ENCODE data around the gene DLG1. TPM values are rescaled to one million over a fixed set of nuclear protein-coding genes. Genes with fewer than 3 reads are reported as not detected.

DLG1 gene
- total and polyA plus RNA-seq, 4 donors: 12.7 to 51.2 (median 22.3) TPM

GRCh38 chr3:197317250-197317963, 19.0 kb upstream of the DLG1 start:
- H3K36me3 ChIP-seq (ENCODE audit: control insufficient read depth in 4 of 4, insufficient read depth in 3 of 4, low read depth in 1 of 4, low read length in 3 of 4): no peaks in the 10 kb centered on the region
- H3K27me3 ChIP-seq (ENCODE audit: control insufficient read depth in 4 of 4, insufficient read depth in 4 of 4, low read length in 3 of 4): peaks cover 0 to 2% (median 0%) of the 10 kb centered on the region in 4 donors
- no peak overlapping the region for H3K9ac ChIP-seq (ENCODE audit: low read depth in 1 of 2, low read length in 2 of 2)
- DNase-seq (ENCODE audit: low spot score): no peak
- 84% methylated on average over 9 of the region's 9 CpGs for WGBS
- TF ChIP-seq RAD21 (IDR thresholded peaks at IDR 0.05) (no peak), HNF4A (conservative IDR thresholded peaks at IDR 0.05) (no peak), SP1 (IDR thresholded peaks at IDR 0.05) (no peak), YY1 (IDR thresholded peaks at IDR 0.05) (no peak), CTCF (IDR thresholded peaks at IDR 0.05; ENCODE audit: low read depth, low read length, missing input control) (no peak), ATF3 (IDR thresholded peaks at IDR 0.05) (no peak), FOXA2 (IDR thresholded peaks at IDR 0.05) (no peak), MAX (IDR thresholded peaks at IDR 0.05) (no peak), REST (IDR thresholded peaks at IDR 0.05) (no peak), ZBTB33 (IDR thresholded peaks at IDR 0.05) (no peak), TAF1 (conservative IDR thresholded peaks at IDR 0.05) (no peak), RXRA (IDR thresholded peaks at IDR 0.05) (no peak), JUND (IDR thresholded peaks at IDR 0.05) (no peak), FOXA1 (IDR thresholded peaks at IDR 0.05) (no peak), GABPA (IDR thresholded peaks at IDR 0.05 in 1 of 2, conservative IDR thresholded peaks at IDR 0.05 in 1 of 2) (no peak), NR2F2 (IDR thresholded peaks at IDR 0.05) (no peak), EGR1 (IDR thresholded peaks at IDR 0.05; ENCODE audit: low read depth in 2 of 2) (no peak), HNF4G (IDR thresholded peaks at IDR 0.05) (no peak)
- no peak overlapping the region for H3K27ac ChIP-seq (ENCODE audit: low read depth in 1 of 2, low read length in 2 of 2)
- H3K4me3 ChIP-seq (ENCODE audit: low read depth in 1 of 3, low read length in 3 of 3): no peak overlapping the region
- H3K9me3 ChIP-seq (ENCODE audit: control insufficient read depth in 4 of 4, low read length in 3 of 4): no peaks in the 10 kb centered on the region
- no peaks in the 10 kb centered on the region for H3K4me1 ChIP-seq (ENCODE audit: control insufficient read depth in 4 of 4, insufficient read depth in 4 of 4, low read length in 3 of 4)

All from liver (tissue), 9 donors.